ENCODE results near the gene RASSF7.

DNA sequence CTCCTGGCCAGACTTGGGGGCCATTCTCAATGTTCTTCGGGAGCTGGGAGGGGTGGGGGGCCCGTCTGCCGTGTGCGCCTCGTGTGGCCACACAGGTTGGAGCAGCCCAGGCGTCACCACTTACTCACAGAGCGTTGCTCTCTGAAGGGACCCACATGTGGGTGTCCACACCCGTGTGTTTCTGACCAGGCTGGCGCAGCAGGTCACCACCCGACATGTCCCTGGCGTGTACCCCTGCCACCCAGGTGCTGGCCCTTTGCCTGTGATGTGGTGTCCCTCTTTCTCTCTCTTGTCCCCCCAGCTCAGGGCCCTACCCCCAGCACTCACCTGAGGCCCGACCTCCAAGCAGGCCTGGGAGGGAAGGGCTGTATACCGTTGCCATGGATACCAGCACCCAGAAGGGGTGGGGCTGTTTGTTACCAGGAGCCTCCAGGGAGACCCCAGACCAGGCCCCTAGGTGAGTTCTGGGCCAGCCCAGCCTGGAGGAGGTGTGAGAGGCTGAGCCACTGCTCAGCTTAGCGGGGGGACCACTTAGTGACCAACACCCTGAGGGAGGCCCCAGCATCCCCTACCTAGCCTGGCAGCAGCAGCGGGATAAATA lies 1.6 kb upstream of the RASSF7 start:
- TF ChIP-seq, protein P1, sequence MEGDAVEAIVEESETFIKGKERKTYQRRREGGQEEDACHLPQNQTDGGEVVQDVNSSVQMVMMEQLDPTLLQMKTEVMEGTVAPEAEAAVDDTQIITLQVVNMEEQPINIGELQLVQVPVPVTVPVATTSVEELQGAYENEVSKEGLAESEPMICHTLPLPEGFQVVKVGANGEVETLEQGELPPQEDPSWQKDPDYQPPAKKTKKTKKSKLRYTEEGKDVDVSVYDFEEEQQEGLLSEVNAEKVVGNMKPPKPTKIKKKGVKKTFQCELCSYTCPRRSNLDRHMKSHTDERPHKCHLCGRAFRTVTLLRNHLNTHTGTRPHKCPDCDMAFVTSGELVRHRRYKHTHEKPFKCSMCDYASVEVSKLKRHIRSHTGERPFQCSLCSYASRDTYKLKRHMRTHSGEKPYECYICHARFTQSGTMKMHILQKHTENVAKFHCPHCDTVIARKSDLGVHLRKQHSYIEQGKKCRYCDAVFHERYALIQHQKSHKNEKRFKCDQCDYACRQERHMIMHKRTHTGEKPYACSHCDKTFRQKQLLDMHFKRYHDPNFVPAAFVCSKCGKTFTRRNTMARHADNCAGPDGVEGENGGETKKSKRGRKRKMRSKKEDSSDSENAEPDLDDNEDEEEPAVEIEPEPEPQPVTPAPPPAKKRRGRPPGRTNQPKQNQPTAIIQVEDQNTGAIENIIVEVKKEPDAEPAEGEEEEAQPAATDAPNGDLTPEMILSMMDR (IDR thresholded peaks at IDR 0.05), result no peak
- no peak for TF ChIP-seq POLR2A (IDR thresholded peaks at IDR 0.05)
